ENCODE data around the gene SLC40A1.

The SLC40A1 gene

DNA sequence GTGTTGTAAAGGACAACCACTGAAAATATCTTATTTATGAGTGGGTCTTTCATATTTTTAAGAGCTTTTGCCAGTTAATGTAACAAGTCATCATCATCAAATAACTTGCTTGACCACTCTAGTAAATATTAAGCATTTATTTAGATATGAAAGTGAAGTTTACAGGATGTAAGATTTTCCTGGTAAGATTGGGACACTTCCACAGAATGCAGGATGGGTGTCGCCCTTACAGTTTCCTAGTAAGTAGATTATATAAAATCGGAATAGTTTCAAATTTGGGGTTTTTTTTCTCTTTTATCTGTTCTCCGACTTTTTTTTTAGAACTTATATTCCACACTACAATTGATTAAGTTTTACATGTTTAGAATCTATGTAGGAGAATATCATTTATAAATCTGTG, 14.8 kb upstream of the SLC40A1 start:
- no peak for DNase-seq

DNA sequence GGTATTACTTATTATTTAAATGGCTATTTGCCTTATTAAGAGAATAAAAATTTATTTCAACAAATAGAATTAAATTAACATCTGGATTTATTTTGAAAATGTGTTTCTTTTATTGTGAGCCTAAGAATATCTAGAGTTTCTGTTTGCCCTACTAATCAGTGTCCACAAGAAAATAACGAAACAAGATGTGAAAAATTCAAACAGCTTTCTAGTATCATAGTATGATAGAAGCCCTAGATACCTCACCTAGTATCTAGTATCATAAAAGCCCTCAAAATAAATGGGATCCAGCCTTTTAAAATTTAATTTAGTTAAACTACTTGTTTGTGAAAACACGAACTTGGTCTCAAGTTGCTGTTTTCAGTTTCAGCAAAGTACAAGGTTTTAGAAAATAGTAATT, 13.7 kb upstream of the SLC40A1 start:
- DNase-seq, result no peak

DNA sequence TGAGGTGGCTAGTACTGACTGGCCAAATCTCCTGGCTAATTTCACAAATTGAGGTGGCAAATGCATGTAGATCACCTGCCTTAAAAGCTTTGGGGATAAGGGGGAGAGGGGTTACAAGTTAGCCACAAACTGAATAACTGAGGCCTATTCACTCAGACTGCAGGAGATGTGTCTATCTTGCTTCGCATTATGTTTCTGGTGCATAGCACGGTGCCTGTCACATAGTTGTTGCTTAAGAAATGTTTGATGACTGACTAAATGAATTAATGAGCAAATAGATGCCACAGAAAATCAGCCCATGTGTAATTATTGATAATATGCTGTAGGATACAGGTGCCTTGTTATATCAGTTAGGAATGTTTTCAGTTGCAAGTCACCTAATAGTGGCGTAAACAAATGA, 12.5 kb upstream of the SLC40A1 start:
- DNase-seq, result no peak

DNA sequence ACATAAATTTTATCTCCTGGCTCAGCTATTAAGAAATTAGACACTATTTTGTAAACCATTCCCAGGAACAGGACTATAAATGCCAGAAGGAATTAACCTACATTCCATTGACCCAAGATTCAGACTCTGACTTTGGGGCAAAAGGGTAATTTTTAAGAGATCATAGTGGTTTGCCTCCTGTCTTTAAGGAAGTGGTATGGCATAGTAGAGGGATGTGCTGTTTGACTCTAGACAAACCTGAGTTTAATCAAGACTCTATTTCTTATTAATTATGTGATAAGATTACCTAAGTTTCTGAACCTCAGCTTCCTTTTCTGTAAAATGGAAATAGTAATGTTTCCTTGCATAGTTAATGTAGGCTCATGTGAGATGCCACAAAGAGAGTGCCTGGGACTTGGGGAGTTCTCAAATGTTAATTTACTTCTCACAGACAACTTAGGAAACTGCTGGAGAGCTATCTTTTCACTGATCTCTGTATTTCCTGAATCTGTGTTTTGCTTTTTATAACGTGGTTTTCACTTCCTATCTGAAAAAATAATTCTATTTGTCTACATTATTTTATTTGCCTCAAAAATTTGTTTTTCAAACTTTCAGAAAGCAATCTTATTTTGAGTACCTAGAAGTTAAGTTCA, 11.9 kb upstream of the SLC40A1 start:
- no peak for DNase-seq

DNA sequence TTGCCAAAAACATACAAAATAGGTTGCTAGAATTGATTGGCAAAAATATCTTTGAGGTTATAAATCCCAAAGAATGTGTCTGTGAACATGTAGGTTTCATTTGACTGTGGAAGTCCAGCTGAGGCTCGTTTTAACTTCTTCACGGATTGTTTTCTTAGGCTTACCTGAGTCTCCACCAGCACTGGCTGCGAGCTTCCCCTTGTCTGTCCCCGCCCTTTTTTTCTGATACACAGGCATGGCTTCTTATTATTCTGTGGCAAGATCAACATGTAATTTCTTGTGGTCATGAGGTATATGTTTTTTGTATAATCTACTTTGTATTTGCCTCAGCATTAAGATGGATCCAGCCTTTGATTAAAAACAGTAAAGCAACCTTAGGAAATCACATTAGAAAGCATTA, 7.2 kb upstream of the SLC40A1 start:
- DNase-seq, result no peak

DNA sequence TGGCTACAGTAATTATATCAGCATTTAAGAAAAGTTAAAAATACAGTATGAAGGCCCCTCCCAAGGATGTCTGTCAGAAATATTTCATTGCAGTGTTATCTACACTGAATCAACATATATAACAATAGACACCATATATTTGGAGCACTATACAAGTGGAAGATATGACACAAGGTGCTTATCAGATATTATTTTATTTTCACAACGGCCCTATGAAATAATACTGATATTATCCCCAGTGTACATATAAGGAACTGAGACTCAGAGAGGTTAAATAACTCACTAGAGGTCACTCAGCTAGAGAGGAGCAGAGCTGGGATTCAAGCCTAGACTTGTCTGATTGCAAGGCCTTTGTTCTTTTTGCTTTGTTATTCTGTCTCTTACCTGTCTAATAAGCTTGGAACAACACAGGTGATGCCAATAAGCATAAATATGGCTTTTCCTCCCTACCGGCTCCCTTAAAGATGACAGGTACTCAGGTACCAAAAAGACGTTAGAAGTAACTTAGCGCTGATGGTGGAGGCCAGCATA, 4.7 kb upstream of the SLC40A1 start:
- DNase-seq, result no peak

DNA sequence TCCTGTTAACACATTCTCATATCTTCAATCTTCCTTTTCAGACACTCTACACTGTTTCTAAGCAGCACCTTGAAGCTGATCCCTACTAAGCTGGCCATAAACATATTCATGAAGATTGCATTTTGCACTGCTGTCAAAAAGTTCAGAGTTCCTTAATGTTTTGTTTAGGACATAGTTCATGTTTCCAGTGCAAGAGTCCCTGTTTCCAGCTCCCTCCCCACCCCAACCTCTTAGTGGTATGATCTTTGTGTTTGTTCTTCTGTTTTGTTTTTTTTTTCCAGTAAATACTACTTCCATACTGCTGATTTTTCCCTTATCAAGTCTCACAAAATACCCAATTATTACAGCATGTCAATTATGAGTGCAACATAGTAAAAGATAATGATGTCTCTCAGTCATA, 4.1 kb upstream of the SLC40A1 start:
- DNase-seq, result no peak

DNA sequence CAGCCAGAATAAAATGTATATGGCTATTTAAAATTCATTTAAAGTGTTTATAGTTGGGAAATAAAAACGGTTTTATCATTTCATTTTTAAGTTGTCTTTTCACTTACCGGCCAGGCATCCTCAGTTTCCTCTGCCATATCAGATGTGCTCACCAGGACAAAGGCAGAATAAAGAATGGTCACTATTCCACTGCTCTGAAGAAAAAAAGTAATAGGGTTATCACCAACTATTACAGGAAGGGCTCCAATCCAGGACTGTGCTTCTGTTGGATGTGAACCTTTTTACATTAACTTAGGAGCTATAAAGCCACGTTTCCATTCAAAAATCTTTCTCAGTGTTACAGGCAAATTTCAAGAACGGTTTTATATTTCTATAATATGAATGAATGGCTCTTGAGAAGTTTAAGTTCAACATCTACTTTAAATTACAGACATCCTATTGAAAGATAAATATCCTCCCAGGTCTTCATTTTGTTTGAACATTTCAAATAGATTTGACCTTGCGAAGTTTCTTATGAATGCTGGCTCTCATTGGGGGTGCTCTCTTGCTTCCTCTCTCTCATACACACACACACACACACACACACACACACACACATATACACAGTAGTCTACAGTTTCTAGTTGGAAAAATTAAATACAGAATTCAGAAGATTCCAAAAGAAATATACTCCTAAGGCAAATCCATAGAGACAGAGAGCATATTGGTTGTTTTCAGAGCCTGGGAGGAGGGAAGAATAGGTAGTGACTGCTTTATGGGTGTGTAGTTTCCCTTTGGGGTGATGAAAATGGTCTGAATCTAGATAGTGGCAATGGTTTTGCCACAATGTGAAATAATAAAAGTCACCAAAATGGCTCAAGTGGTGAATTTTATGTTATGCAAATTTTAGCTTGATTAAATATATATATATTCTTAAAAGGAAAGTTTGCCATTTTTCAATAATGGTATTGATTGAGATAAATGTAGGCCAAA, 2.9 kb upstream of the SLC40A1 start:
- no peak for DNase-seq

DNA sequence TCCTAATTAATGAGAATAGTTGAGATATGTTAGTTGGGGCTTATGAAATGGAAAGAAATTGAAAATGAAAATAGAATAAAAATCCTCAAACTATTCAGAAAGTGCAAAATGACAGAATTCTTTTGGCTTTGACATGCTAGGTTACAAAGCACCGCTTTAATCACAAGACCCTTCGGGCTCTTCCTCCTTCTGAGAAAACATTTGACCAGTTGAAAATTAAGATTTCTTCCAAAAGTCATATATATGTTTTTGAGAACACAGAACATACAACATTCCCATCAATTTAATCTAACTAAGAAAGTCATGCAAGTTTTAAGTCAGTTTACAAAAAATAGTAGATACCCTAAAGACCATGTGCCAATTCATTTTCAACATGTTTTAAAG, 2.2 kb upstream of the SLC40A1 start:
- DNase-seq, result no peak

DNA sequence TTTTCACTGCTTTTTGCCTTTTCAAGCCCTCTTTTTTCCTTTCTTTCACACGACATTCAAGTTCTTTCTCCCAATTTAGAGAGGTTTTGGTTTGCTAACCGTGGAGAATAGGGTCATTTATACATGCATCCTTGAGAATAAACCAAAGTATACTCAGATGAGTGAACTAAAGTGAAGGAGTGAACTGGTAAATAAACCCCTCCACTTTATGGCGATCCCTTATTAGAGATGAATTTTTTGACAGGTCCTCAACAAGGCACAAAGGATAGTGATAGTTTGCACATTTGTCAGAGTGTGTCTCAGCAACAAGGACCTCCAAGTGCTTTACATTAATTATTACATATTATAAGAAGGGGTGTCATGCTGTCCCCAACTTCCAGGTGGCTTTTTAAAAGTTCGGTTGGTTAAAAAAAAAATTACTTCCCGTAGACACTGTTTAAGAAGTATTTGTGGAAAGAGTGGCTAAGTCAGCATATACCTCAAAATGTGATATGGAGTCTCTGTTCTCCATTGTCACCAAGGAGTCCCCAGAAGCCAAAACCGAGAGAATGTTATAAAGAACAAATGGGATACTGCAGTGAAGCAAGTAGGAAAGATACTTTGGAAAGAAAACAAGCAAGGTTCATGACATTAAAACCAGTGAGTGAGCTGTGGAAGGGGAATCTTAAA, 1.7 kb upstream of the SLC40A1 start:
- no peak for DNase-seq

DNA sequence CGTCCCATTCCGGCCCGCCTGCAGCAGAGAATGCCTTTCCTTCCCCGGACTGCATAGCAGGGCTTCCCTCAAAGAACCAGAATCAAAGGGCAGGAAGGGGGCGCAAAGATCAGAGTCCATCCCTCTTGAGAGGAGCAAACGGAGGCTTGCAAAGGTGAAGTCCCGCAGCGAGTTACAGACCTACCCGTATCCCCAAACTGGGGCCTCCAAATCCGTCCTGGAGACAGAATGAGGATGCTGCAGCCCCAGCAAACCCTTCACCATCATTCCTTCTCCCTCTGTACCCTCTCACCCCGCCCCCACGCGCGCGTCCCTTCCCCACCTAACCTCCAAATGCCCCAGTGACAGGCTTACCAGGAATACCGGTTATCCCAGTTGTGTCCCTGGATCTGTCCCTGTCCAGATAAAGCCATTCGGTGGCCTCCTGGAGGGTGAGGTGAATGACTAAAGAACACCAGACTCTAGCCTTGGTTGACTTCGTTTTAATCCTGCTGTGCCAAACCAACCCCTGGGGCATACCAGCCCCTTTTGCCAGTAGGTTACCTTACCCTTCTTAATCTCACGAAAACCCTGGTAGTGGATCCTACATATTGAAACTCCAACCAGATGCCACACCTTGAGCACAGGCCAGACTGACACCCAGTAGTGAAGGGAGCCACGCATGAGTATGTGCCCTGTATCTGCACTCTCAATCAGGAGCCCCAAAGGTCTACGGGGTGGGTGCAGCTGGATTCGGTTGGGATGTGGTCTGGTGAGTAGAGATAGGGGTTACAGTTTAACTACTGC, 961 bp upstream of the SLC40A1 start:
- peak; percentile 11 for DNase-seq

DNA sequence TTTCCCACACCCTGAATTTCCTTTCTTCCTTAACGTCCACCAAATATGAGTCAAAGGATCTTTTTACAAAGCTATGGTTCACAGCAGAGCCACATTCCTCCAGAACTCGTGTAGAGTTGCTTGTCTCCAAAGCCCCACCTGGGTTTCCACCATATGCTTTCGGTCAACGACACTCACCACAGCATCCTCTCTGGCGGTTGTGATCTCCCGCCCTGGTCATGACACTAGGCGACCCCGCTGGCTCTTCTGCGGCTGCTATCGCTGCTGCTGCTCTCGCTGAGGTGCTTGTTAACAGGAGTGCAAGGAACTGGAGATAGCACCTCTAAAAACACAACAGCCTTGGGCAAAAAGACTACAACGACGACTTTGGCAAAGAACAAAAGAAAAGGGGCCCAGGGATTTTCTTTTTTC, 340 bp downstream of the SLC40A1 start:
- peak; percentile 42 for DNase-seq

DNA sequence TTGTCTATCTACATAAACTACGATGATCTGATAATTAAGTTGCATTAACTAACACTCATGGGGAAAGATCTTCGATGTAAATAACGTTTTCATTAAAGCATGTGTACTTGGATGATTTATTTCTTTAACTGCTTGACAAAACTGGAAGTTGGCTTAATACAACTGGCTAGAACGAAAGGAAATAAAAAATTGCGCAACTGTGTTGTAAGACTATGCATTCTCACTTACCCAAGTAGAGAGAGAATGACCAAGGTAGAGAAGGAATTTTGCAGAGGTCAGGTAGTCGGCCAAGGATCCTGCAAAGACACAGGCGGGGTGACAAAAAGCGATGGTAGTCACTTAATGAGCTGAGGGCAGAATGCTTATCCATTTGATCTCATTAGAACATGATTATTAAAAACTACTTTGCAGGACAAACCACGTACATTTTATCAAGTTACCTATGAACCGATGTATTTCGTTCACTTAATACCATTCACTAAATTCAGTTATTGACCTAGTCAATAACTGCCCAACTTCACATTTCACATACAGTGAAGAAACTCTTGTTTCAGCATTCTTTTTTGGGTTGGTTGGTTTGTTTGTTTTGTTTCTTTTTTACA, 900 bp downstream of the SLC40A1 start:
- no peak for DNase-seq

DNA sequence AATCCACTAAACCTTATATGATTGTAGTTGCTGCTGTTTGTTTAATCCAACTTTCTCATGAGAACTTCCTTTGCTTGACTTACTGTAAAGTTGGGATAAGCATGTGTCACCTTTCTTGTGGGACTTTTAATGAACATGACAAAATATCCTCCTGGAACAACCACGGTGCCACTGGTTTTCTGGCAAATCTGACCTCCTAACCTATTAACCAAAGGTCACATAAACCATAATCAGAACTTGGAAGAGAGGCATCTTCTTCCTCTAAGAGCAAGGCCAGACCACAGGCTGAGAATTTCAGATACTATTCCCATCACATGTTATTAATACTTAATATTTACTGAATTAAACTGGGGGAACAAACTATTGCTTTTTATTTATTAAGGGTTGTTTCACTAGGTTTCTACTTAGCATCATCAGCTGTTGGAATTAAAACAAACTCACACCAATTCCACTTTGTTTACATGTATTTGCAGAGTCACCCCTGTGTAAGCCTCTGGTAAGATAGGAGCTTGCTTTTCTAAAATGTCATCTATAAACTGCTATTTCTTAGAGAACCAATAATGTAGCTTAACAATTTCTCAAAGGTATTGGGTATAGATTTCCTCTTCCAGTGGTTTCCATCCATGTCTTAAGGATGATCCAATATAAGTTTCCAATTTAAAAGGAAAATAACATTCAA, 2.2 kb downstream of the SLC40A1 start:
- no peak for DNase-seq

DNA sequence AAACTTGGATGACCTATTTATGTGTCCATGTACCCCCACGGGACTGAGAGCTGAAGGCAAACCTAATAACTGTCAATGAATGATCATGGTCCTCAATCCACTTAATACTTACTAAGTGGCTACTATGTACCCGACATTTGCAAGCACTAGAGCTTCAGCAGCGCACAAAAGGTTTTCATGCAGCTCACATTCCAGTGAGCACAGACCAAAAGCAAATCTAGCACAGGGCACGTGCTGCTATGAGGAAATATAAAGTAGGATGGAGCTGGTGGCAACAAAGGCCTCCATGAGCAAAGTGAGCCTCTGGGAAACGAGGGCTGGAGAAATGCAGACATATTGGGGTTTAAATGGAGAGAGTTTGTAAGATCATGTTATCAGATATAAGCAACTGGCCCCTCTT, 3.5 kb downstream of the SLC40A1 start:
- DNase-seq, result no peak

DNA sequence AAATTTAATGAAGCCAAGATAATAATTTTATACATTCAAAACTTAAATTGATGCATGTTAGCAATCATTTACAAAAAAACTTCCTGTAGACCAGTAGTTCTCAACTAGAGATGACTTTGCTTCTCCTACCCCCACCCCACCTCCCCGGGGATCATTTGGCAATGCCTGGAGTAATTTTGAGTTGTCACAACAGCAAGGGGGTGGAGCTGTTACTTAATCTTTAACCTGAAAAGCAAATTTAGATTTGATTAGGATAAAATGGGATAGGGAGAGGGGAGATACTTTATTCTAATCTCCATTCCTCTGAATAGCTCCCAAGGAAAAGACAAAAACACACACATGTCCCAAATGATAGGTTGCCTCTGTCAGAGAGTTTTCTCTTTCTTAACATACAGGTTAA, 4.2 kb downstream of the SLC40A1 start:
- DNase-seq, result no peak

DNA sequence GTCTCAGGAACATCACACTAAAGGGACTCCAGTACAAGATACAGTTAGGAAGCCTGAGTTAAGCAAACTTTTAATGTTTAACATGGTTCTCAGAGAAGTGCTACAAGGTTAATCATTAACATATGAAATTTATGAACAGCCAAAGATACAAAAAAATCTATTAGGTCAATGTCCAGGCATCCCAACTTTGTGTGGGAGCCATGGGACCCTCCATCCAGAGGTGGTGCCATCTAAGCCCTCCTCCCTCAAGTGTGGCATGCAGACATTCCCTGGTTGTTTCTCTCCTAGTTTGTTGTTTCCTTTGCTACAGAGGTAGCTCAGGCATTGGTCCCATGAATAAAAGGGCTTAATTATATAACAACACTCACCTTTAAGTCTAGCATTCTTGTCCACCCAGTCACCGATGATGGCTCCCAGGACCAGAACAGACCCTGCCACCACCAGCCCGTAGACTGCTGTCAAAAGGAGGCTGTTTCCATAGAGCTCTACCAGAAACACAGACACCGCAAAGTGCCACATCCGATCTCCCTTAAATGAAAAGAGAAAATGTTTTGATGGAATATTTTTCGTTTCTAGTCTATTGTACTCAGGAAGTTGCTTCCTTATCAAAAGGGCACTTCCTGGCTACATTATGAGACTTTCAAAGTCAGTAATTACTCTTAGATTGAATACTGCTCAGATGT, 5.7 kb downstream of the SLC40A1 start:
- no peak for DNase-seq

DNA sequence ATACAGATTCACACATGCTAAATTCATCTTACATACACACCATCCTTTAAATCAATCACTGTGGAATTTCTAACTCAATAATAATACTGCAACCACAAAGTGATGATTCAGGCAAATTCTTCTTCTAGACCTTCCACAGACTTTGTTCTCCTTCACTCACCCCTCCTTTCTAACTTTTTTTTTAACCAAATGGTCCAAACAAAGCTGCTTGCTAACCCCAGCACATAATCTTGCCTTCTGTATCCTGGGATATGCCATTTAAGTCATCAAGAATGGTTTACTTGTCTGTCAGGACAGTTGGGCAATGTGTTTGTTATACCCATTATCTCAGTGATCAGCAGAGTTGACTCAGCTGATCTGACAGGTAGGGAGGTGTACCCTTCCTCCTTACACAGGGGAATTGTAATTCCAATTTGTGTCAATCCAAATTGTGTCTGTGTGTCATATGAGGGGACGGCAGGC, 10.0 kb downstream of the SLC40A1 start:
- no peak for DNase-seq

DNA sequence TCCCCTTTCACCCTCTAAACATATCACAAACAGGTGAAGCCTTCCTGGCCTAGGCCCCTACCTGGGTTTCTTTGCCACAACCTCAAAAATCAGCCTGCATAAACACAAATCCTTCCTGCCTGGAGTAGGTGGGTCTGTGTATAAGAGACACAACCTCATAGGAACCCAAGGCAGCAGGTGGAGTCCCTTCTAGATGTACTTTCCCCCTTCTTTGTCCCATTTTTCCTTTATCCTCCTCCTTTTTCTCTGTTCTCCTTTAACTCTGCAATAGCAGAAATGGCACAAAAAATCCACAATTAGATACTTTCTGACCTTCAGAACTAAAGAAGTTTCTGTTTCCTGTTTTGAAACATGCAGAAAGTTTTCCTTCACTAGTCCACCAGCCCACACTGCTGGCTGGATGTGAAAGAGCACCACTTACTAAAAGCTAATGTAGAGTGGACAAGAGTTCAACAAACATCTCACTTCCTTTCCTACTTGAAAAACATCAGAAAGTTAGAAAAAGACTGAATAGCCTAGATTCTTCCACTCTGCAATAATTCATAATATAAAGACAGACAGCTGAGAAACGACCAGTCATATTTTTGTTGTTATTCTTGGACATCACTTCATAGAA, 11.2 kb downstream of the SLC40A1 start:
- no peak for DNase-seq

DNA sequence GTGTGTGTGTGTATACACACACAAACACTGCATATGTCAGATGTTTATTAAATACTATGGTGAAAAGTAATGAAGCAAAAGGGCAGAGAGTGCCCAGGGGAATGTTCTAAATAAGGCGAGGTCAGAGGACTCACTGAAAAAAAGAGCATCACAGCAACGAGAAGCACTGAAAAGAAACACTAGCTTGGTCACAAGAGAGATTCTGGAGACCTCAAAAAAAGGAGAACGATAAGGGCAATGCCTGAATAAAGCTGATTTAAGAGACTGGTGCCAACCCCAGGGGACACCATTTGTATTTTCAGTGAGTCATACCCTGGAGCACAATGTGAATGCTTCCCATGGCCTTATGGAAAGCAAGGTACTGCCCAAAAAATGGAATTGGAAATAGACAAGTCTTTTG, 14.5 kb downstream of the SLC40A1 start:
- DNase-seq, result no peak
